ENCODE measurements around the gene CCNYL1. TPM values are rescaled to one million over a fixed set of nuclear protein-coding genes. Genes with fewer than 3 reads are reported as not detected.
"Not testable (repeated sequence)": the region's sequence is repeated elsewhere in the genome, so short reads cannot be mapped to it uniquely, and the experiment has no call there.

The CCNYL1 gene
- total RNA-seq, 2 donors from 2014 or later, result 10.5 to 20.4 TPM

- ATAC-seq, result no peak
- DNase-seq, result no peak
- intact Hi-C loops (cut with DNase I), result no loop called here
Observed at GRCh38 chr2:207758025-207758424, 46.6 kb downstream of the CCNYL1 start.

- DNase-seq, result no peak
- ATAC-seq, result peak in 1 of 2 donors; percentile 8
- intact Hi-C loops (cut with DNase I), result loop anchor here in 1 of 2 donors (10.0 kb wide), 1 partner anchor 275 kb away; no protein-coding TSS in a partner anchor
Observed at GRCh38 chr2:207759890-207760289, 48.5 kb downstream of the CCNYL1 start.

- ATAC-seq (no peak), DNase-seq (no peak)
- intact Hi-C loops (cut with DNase I), result loop anchor here in 1 of 2 donors (10.0 kb wide), 1 partner anchor 274 kb away; no protein-coding TSS in a partner anchor
Observed at GRCh38 chr2:207760453-207760852, 49.0 kb downstream of the CCNYL1 start.

GRCh38 chr2:207761426-207761825, 50.0 kb downstream of the CCNYL1 start:
- not testable (repeated sequence) for DNase-seq
- intact Hi-C loops (cut with DNase I), result loop anchor here in 1 of 2 donors (10.0 kb wide), 1 partner anchor 273 kb away; no protein-coding TSS in a partner anchor

GRCh38 chr2:207762146-207762545, 50.7 kb downstream of the CCNYL1 start:
- DNase-seq (no peak), ATAC-seq (no peak)
- intact Hi-C loops (cut with DNase I), result loop anchor here in 1 of 2 donors (10.0 kb wide), 1 partner anchor 273 kb away; no protein-coding TSS in a partner anchor

More at GRCh38 chr2:207761426-207761825, 50.0 kb downstream of the CCNYL1 start:
- ATAC-seq, result not testable (repeated sequence)

- ATAC-seq, result no peak
- intact Hi-C loops (cut with DNase I), result loop anchor here in 1 of 2 donors (10.0 kb wide), 1 partner anchor 271 kb away; no protein-coding TSS in a partner anchor
Observed at GRCh38 chr2:207763303-207763917, 52.0 kb downstream of the CCNYL1 start.

GRCh38 chr2:207764096-207764630, 52.7 kb downstream of the CCNYL1 start:
- ATAC-seq, result no peak
- intact Hi-C loops (cut with DNase I), result loop anchor here in 1 of 2 donors (10.0 kb wide), 1 partner anchor 271 kb away; no protein-coding TSS in a partner anchor
- no peak for DNase-seq

More at GRCh38 chr2:207763303-207763917, 52.0 kb downstream of the CCNYL1 start:
- no peak for DNase-seq

- no peak for DNase-seq
- ATAC-seq, result no peak
- intact Hi-C loops (cut with DNase I), result loop anchor here (5.0 to 10.0 kb wide), 3 partner anchors 207 to 269 kb away; no protein-coding TSS in a partner anchor
Observed at GRCh38 chr2:207765547-207765946, 54.1 kb downstream of the CCNYL1 start.

- DNase-seq (no peak), ATAC-seq (no peak)
- intact Hi-C loops (cut with DNase I), result loop anchor here (5.0 to 10.0 kb wide), 3 partner anchors 206 to 269 kb away; no protein-coding TSS in a partner anchor
Observed at GRCh38 chr2:207766041-207766551, 54.7 kb downstream of the CCNYL1 start.

- intact Hi-C loops (cut with DNase I), result loop anchor here (5.0 to 10.0 kb wide), 3 partner anchors 205 to 268 kb away; no protein-coding TSS in a partner anchor
- DNase-seq, result peak; percentile 24
- no peak for ATAC-seq
Observed at GRCh38 chr2:207766697-207767460, 55.4 kb downstream of the CCNYL1 start.

- peak in 1 of 2 donors; percentile 24 for ATAC-seq
- peak; percentile 59 for DNase-seq
- intact Hi-C loops (cut with DNase I), result loop anchor here (2.0 to 10.0 kb wide), 4 partner anchors 205 to 267 kb away; no protein-coding TSS in a partner anchor
Observed at GRCh38 chr2:207767461-207768167, 56.2 kb downstream of the CCNYL1 start.

GRCh38 chr2:207768168-207768865, 56.9 kb downstream of the CCNYL1 start:
- peak in 1 of 2 donors; percentile 36 for ATAC-seq
- peak; percentile 60 for DNase-seq
- intact Hi-C loops (cut with DNase I), result loop anchor here (2.0 to 10.0 kb wide), 4 partner anchors 204 to 266 kb away; no protein-coding TSS in a partner anchor

GRCh38 chr2:207768866-207769596, 57.6 kb downstream of the CCNYL1 start:
- intact Hi-C loops (cut with DNase I), result loop anchor here (2.0 to 10.0 kb wide), 4 partner anchors 203 to 266 kb away; no protein-coding TSS in a partner anchor
- ATAC-seq (peak; percentile 2 to 7), DNase-seq (peak; percentile 38)

- intact Hi-C loops (cut with DNase I), result no loop called here
- ATAC-seq, result no peak
- DNase-seq, result peak; percentile 41
Observed at GRCh38 chr2:207770602-207771404, 59.4 kb downstream of the CCNYL1 start.

GRCh38 chr2:207771421-207771820, 60.0 kb downstream of the CCNYL1 start:
- intact Hi-C loops (cut with DNase I), result no loop called here
- ATAC-seq (no peak), DNase-seq (no peak)
